ENCODE measurements around the gene CHD9. TPM values are rescaled to one million over a fixed set of nuclear protein-coding genes. Genes with fewer than 3 reads are reported as not detected.
A peak's percentile ranks its signal among the peaks of the same experiment; 100 is the strongest.
"Not testable (repeated sequence)": the region's sequence is repeated elsewhere in the genome, so short reads cannot be mapped to it uniquely, and the experiment has no call there.

CHD9 gene
- total RNA-seq, 2 donors from 2014 or later: 10.8 to 15.9 TPM

GRCh38 chr16:53291757-53292392 is 237.1 kb downstream of the CHD9 start:
- no peak for ATAC-seq
- no peak for DNase-seq (ENCODE audit: low spot score in 2 of 2)
- Mint-ChIP-seq H3K36me3 (no peaks in the 10 kb centered on the region), H3K9me3 (no peaks in the 10 kb centered on the region), H3K27ac (no peak overlapping the region)

GRCh38 chr16:53297477-53297876 is 242.7 kb downstream of the CHD9 start:
- no peak overlapping the region for H3K27ac Mint-ChIP-seq
- no peaks in the 10 kb centered on the region for H3K9me3 Mint-ChIP-seq
- no peaks in the 10 kb centered on the region for H3K36me3 Mint-ChIP-seq
- DNase-seq (ENCODE audit: low spot score in 2 of 2): no peak
- ATAC-seq: no peak

- H3K9me3 Mint-ChIP-seq: no peaks in the 10 kb centered on the region
- ATAC-seq (no peak), DNase-seq (ENCODE audit: low spot score in 2 of 2) (no peak)
- no peak overlapping the region for H3K27ac Mint-ChIP-seq
- no peaks in the 10 kb centered on the region for H3K36me3 Mint-ChIP-seq
Observed at GRCh38 chr16:53304334-53304733, 249.5 kb downstream of the CHD9 start.

- Mint-ChIP-seq H3K36me3 (no peaks in the 10 kb centered on the region), H3K9me3 (no peaks in the 10 kb centered on the region), H3K27ac (no peak overlapping the region)
- ATAC-seq (no peak), DNase-seq (ENCODE audit: low spot score in 2 of 2) (no peak)
Observed at GRCh38 chr16:53305743-53306142, 251.0 kb downstream of the CHD9 start.

- H3K9me3 Mint-ChIP-seq: no peaks in the 10 kb centered on the region
- ATAC-seq (no peak), DNase-seq (ENCODE audit: low spot score in 2 of 2) (no peak)
- no peaks in the 10 kb centered on the region for H3K36me3 Mint-ChIP-seq
- H3K27ac Mint-ChIP-seq: no peak overlapping the region
Observed at GRCh38 chr16:53309457-53309856, 254.7 kb downstream of the CHD9 start.

GRCh38 chr16:53320992-53321391 is 266.2 kb downstream of the CHD9 start:
- Mint-ChIP-seq H3K36me3 (no peaks in the 10 kb centered on the region), H3K27ac (no peak overlapping the region)
- ATAC-seq: no peak

GRCh38 chr16:53323924-53324323 is 269.1 kb downstream of the CHD9 start:
- ATAC-seq: no peak
- no peaks in the 10 kb centered on the region for H3K36me3 Mint-ChIP-seq
- DNase-seq (ENCODE audit: low spot score in 2 of 2): no peak
- no peaks in the 10 kb centered on the region for H3K9me3 Mint-ChIP-seq
- H3K27ac Mint-ChIP-seq: no peak overlapping the region

More at GRCh38 chr16:53320992-53321391, 266.2 kb downstream of the CHD9 start:
- no peak for DNase-seq (ENCODE audit: low spot score in 2 of 2)
- no peaks in the 10 kb centered on the region for H3K9me3 Mint-ChIP-seq

GRCh38 chr16:53330991-53331390 is 276.2 kb downstream of the CHD9 start:
- not testable (repeated sequence) for ATAC-seq; H3K36me3 Mint-ChIP-seq; DNase-seq (ENCODE audit: low spot score in 2 of 2); H3K9me3 Mint-ChIP-seq; H3K27ac Mint-ChIP-seq

- Mint-ChIP-seq H3K9me3 (peaks cover 0 to 4% of the 10 kb centered on the region in 2 donors), H3K36me3 (peaks cover 0 to 6% of the 10 kb centered on the region in 2 donors), H3K27ac (no peak overlapping the region)
- ATAC-seq (no peak), DNase-seq (ENCODE audit: low spot score in 2 of 2) (no peak)
Observed at GRCh38 chr16:53334581-53334980, 279.8 kb downstream of the CHD9 start.

GRCh38 chr16:53337294-53337693 is 282.5 kb downstream of the CHD9 start:
- DNase-seq (ENCODE audit: low spot score in 2 of 2): no peak
- no peak for ATAC-seq
- H3K27ac Mint-ChIP-seq: no peak overlapping the region
- no peaks in the 10 kb centered on the region for H3K36me3 Mint-ChIP-seq
- H3K9me3 Mint-ChIP-seq: no peaks in the 10 kb centered on the region

GRCh38 chr16:53341792-53342191 is 287.0 kb downstream of the CHD9 start:
- no peaks in the 10 kb centered on the region for H3K9me3 Mint-ChIP-seq
- no peaks in the 10 kb centered on the region for H3K36me3 Mint-ChIP-seq
- DNase-seq (ENCODE audit: low spot score in 2 of 2) (no peak), ATAC-seq (no peak)
- no peak overlapping the region for H3K27ac Mint-ChIP-seq

GRCh38 chr16:53355064-53355463 is 300.3 kb downstream of the CHD9 start:
- no peak for ATAC-seq
- Mint-ChIP-seq H3K36me3 (peaks cover 0 to 5% of the 10 kb centered on the region in 2 donors), H3K9me3 (peaks cover 0 to 4% of the 10 kb centered on the region in 2 donors), H3K27ac (no peak overlapping the region)
- no peak for DNase-seq (ENCODE audit: low spot score in 2 of 2)

- no peak for ATAC-seq
- Mint-ChIP-seq H3K27ac (no peak overlapping the region), H3K9me3 (no peaks in the 10 kb centered on the region)
Observed at GRCh38 chr16:53356478-53357207, 301.9 kb downstream of the CHD9 start.

GRCh38 chr16:53357208-53357586 is 302.4 kb downstream of the CHD9 start:
- DNase-seq (ENCODE audit: low spot score in 2 of 2): no peak
- no peaks in the 10 kb centered on the region for H3K36me3 Mint-ChIP-seq

More at GRCh38 chr16:53356478-53357207, 301.9 kb downstream of the CHD9 start:
- DNase-seq (ENCODE audit: low spot score in 2 of 2): no peak
- no peaks in the 10 kb centered on the region for H3K36me3 Mint-ChIP-seq

GRCh38 chr16:53357955-53358354 is 303.2 kb downstream of the CHD9 start:
- Mint-ChIP-seq H3K36me3 (no peaks in the 10 kb centered on the region), H3K27ac (peak overlapping the region in 1 of 2 donors; percentile 56), H3K9me3 (no peaks in the 10 kb centered on the region)
- no peak for ATAC-seq
- DNase-seq (ENCODE audit: low spot score in 2 of 2): no peak

More at GRCh38 chr16:53357208-53357586, 302.4 kb downstream of the CHD9 start:
- no peak for ATAC-seq
- no peaks in the 10 kb centered on the region for H3K9me3 Mint-ChIP-seq
- H3K27ac Mint-ChIP-seq: no peak overlapping the region

- no peak for DNase-seq (ENCODE audit: low spot score in 2 of 2)
- H3K36me3 Mint-ChIP-seq: no peaks in the 10 kb centered on the region
- ATAC-seq: no peak
- H3K9me3 Mint-ChIP-seq: no peaks in the 10 kb centered on the region
- H3K27ac Mint-ChIP-seq: peak overlapping the region in 1 of 2 donors; percentile 56
Observed at GRCh38 chr16:53358884-53359283, 304.1 kb downstream of the CHD9 start.

GRCh38 chr16:53369921-53370320 is 315.1 kb downstream of the CHD9 start:
- DNase-seq (ENCODE audit: low spot score in 2 of 2) (no peak), ATAC-seq (no peak)
- no peak overlapping the region for H3K27ac Mint-ChIP-seq
- no peaks in the 10 kb centered on the region for H3K9me3 Mint-ChIP-seq
- peaks cover 0 to 9% of the 10 kb centered on the region in 2 donors for H3K36me3 Mint-ChIP-seq

GRCh38 chr16:53370827-53371226 is 316.0 kb downstream of the CHD9 start:
- Mint-ChIP-seq H3K9me3 (no peaks in the 10 kb centered on the region), H3K27ac (no peak overlapping the region), H3K36me3 (peaks cover 0 to 9% of the 10 kb centered on the region in 2 donors)
- ATAC-seq (no peak), DNase-seq (ENCODE audit: low spot score in 2 of 2) (no peak)

Measured in activated naive CD4-positive, alpha-beta T cell treated with anti-CD3 and anti-CD28 coated beads, Interleukin-2, amount 50 U/mL, for 72 hours (primary cell).